ENCODE measurements around the gene MICALL2.

DNA sequence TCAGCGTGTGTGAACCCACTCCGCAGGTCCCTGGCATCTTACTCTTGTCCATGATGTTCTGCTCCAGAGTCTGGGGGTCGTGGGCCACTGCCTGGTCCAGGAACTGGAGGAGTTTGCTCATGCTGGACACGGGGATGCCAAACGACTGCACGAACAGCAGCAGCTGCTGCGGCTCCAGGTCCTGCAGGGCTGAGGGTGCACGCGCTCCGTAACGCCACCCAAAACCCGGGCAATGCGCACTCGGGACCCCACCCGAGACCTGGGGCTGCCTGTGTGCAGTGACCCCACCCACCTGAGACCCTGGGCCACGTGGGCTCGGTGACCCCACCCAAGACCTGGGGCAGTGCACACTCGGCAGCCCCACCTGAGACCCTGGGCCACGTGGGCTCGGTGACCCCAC is 22.0 kb upstream of the MICALL2 start:
- TF ChIP-seq, protein P1, sequence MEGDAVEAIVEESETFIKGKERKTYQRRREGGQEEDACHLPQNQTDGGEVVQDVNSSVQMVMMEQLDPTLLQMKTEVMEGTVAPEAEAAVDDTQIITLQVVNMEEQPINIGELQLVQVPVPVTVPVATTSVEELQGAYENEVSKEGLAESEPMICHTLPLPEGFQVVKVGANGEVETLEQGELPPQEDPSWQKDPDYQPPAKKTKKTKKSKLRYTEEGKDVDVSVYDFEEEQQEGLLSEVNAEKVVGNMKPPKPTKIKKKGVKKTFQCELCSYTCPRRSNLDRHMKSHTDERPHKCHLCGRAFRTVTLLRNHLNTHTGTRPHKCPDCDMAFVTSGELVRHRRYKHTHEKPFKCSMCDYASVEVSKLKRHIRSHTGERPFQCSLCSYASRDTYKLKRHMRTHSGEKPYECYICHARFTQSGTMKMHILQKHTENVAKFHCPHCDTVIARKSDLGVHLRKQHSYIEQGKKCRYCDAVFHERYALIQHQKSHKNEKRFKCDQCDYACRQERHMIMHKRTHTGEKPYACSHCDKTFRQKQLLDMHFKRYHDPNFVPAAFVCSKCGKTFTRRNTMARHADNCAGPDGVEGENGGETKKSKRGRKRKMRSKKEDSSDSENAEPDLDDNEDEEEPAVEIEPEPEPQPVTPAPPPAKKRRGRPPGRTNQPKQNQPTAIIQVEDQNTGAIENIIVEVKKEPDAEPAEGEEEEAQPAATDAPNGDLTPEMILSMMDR (IDR thresholded peaks at IDR 0.05; ENCODE audit: low read depth, low read length), result no peak
- TF ChIP-seq POLR2A (IDR thresholded peaks at IDR 0.05; ENCODE audit: extremely low read depth, insufficient read length) (no peak), MYC (IDR thresholded peaks at IDR 0.05; ENCODE audit: low read depth, low read length) (no peak)
- TF ChIP-seq, protein P2, sequence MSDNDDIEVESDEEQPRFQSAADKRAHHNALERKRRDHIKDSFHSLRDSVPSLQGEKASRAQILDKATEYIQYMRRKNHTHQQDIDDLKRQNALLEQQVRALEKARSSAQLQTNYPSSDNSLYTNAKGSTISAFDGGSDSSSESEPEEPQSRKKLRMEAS (IDR thresholded peaks at IDR 0.05; ENCODE audit: low read depth, low read length), result no peak

All from NB4 (cell line).